GM12874 (cell line): ENCODE data around the gene SH3GLB1.

Experiments
- CTCF ChIP-seq: IDR thresholded peaks from 2 replicates; pipeline ENCODE4 v1.5.1; 2011; ENCODE audit warnings: low read depth, mild to moderate bottlenecking, control low read depth, low read length, moderate library complexity; ENCODE audit not compliant: insufficient read depth

SH3GLB1 gene

DNA sequence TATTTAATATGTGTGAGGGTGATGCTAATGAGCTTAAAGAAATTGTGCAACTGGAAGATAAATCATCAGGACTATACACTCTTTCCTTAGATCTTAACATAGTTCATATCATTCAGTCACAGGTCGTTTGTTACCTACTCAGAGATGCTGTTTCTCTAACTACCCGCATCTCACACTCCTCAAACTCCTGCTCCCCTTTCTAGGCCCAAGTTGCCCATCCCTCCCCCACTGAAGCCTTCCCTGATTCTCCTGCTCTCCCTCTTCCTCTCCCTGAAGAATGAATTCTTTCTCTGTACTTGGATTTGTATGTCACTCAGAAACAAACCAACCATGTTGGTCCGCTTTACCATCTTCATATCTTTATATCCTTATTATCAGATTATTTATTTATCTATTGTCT lies 9.1 kb downstream of the SH3GLB1 start:
- TF ChIP-seq CTCF, result no peak

DNA sequence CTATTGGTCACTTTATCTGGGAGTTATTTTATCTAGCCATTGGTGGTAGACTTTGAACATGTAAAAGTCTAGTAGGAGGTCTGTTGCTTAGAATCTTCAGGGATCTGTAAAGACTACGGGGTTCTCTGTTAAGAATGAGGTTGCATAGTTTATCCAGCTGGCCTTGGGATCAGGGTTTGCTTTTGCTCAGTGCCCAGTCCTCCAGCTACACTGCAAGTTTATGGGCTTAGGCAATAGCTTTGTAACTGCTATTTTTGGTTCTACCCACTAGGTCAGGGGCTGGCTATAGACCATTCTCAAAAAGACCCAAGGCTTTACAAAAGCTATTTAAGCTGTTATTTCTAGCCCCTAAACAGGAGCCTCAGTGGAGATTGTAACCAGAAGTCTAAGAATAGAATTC lies 9.8 kb downstream of the SH3GLB1 start:
- TF ChIP-seq CTCF, result no peak

GRCh38 chr1:86714561-86715244 lies 10.3 kb downstream of the SH3GLB1 start:
- no peak for TF ChIP-seq CTCF

DNA sequence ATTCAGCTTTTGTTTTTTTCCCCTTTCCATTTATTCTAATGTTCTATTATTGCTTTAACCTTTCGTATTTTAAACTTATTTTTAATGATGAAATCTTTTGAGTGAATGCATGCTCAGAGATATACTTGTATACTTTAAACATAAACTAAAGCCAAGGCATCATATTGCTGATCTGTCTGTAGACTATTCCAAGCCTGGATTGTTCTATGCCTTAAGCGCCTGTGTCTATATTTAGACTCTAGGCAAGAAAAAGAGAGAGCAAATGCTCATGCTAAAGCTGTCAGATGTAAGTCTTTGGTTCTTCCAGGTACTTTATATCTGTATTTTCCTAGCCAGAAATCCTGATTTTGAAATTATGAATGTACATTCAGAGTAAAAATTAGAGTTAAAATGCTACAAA lies 14.4 kb downstream of the SH3GLB1 start:
- TF ChIP-seq CTCF, result no peak

DNA sequence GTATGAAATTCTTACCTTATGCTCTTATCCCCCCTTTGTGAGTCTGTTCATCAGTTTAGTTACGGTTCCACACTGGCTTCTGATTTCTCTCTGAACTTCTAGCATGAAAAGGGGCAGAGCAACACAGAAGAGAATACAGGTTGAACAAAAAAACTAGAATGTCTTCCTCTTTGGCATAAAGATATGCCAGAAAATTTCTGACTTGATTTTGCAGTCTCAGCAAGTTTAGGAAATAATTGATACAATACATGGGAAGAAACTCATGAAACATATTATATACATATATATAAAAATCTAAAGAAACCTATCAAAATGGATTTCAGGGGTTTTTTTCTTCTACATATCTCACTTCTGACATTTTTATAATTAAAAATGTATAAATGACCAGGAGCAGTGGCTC lies 27.0 kb downstream of the SH3GLB1 start:
- no peak for TF ChIP-seq CTCF

- TF ChIP-seq CTCF, result no peak
These were observed 29.0 kb downstream of the SH3GLB1 start for GRCh38 chr1:86733340-86733739.

DNA sequence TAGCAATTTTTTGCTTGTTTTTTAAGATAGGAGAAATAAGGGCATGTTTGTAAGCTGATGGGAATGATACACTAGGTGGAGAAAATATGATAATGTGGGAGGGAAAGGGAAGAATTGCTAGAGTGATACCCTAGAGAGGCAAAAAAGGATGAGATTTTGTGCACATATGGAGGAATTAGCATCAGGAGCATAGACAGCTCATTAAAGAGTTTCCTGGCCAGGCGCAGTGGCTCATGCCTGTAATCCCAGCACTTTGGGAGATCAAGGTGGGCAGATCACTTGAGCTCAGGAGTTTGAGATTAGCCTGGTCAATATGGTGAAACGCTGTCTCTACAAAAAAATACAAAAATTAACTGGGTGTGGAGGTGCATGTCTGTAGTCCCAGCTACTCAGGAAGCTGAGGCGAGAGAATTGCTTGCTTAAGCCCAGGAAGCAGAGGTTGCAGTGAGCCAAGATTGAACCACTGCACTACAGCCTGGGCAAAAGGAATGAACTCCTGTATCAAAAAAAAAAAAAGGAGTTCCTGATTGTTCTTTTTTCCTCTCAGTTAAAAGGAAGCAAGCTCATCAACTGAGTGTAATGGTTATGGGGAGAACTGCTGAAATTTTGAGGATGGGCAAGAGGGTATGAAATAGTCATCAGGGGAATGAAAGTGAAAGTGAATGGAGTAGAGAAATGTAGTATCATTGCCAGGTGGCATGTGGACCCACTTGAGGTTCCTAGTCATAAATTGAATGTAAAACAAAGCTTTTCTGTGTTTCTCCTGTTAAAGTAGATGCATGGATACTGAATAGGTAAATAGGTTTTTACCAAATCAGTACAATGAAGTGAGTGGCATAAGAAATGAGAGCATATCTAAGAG lies 35.5 kb downstream of the SH3GLB1 start:
- TF ChIP-seq CTCF, result no peak
